H1 (cell line): Measurements from ENCODE around the gene TARDBP. TPM values are rescaled to one million over a fixed set of nuclear protein-coding genes. Genes with fewer than 3 reads are reported as not detected.

ENCODE experiments used
- ASH2L ChIP-seq: fragments of 200-600, 300-600 bp; sonication (generic); IDR thresholded peaks from one replicate; pipeline ENCODE4 v1.7.1; 2017; ENCODE audit warnings: low read length
- CEBPB ChIP-seq: IDR thresholded peaks from 2 replicates; pipeline ENCODE4 v1.6.1; 2012; ENCODE audit warnings: low read depth, low read length
- GABPA ChIP-seq: IDR thresholded peaks from 2 replicates; pipeline ENCODE4 v1.6.1; 2011; ENCODE audit warnings: mild to moderate bottlenecking, low read length, moderate library complexity, borderline replicate concordance; ENCODE audit not compliant: insufficient read depth
- HDAC2 ChIP-seq, 2 experiments: fragments of 300-600 bp in 1 of 2; sonication (generic) in 1 of 2; IDR thresholded peaks; 2 replicates each; pipeline ENCODE4 v1.6.1; 2011 to 2012; ENCODE audit warnings: low read depth in 2 of 2, low read length in 2 of 2, mild to moderate bottlenecking in 2 of 2, moderate library complexity in 2 of 2, borderline replicate concordance in 1 of 2, inconsistent platforms in 1 of 2
- PHF8 ChIP-seq: fragments of 200-600 bp; sonication (generic); conservative IDR thresholded peaks from 2 replicates; pipeline ENCODE4 v1.7.1; 2012; ENCODE audit warnings: low read depth, mild to moderate bottlenecking, inconsistent platforms, low read length, moderate library complexity
- POLR2A ChIP-seq, 2 experiments: IDR thresholded peaks; 1 replicate in 1 of 2; 2 replicates in 1 of 2; pipeline ENCODE4 v1.6.1; 2011; ENCODE audit warnings: low read depth in 2 of 2, low read length in 2 of 2, mild to moderate bottlenecking in 2 of 2; ENCODE audit errors: control extremely low read depth in 1 of 2
- POU5F1 ChIP-seq: IDR thresholded peaks from 2 replicates; pipeline ENCODE4 v1.6.1; 2011; ENCODE audit warnings: low read depth, mild to moderate bottlenecking, low read length, moderate library complexity
- SP2 ChIP-seq: IDR thresholded peaks from 2 replicates; pipeline ENCODE4 v1.6.1; 2012; ENCODE audit warnings: mild to moderate bottlenecking, low read length, inconsistent platforms
- polyA plus RNA-seq, 7 experiments: library from polyadenylated mRNA; depleted of rRNA in 3 of 7; stranded (reverse) in 5 of 7; unstranded in 2 of 7; fragments of >200 nt in 5 of 7; fragments of 200-250 nt in 2 of 7; gene quantifications; 1 replicate in 5 of 7; 2 replicates in 1 of 7; 4 replicates in 1 of 7; pipeline versions ENCODE4 v1.2.1 to v1.2.3, GENCODE V29; 2011 to 2013; ENCODE audit warnings: missing spikeins in 2 of 7, mixed read lengths in 2 of 7
- total RNA-seq: library from RNA; stranded (reverse); fragmentation: NEBNext Ultra II Directional; extraction: Animal tissue kit (Norgen Biotek cat#: 25700); gene quantifications from 2 replicates; pipeline ENCODE4 v1.2.1, GENCODE V29; 2021
- TF ChIP-seq, protein P1 (sequence below): IDR thresholded peaks from 2 replicates; pipeline ENCODE4 v1.6.1; 2011; ENCODE audit warnings: low read length, improper control_type of control experiment
- TF ChIP-seq, protein P2 (sequence below): IDR thresholded peaks from 2 replicates; pipeline ENCODE4 v1.6.1; 2012; ENCODE audit warnings: low read length, inconsistent platforms

Gene TARDBP
- total and polyA plus RNA-seq, 2 of the 8 experiments (the other 6 are each of a cell fraction or from before 2014, with no cell fraction given) = 144 to 240 TPM

DNA sequence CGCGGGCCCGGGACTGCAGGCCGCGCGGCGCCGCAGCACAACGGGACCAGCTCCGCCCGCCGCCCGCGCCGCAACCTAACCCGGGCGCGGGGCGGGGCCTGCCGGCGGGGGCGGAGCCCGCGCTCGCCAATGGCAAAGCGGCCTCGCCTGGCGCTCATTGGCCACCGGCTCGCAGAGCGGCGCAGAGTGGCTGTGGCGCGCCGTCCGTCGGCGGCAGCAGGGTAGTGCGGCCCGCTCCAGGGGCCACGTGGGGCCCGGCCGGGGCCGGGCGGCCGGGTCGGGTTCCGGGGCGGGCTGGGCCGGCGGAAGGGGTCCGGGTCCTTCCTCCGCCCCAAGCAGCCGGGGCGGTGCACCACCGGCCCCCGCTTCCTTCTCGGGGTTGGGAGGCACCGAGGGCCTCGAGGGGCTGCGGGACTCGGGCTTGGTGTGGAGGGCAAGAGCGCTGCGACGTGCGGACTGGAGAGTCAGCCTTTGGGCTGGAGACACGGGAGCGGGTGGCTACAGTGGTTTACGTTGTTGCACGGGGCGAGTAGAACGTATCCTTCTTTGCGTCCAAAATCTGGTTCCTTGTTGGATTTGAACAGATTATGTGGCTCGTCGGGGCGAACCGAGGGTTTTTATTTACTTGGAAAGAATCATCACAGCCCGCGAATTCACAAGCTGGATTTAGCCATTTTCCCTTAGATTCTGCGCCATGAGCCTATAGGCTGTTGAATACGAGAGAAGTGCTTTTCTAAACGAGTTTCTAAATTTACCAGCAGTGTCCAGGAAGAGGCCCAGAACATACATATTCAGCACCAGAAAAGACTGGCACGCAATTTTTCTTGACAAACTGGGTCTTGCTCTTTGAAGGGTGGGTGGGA, 47.7 kb downstream of the TARDBP start, which contains the start of gene SRM (continued):
- TF ChIP-seq PHF8 = peak; percentile 89
- 0 out of 4 replicates have a peak, but pooled peaks of 1 of the 2 experiments have one; percentile 20 for TF ChIP-seq HDAC2 (IDR thresholded peaks at IDR 0.05; ENCODE audit: borderline replicate concordance in 1 of 2, low read depth in 2 of 2, low read length in 2 of 2)
- no peak for TF ChIP-seq CEBPB
- peak; percentile 43 for TF ChIP-seq ASH2L
- no peak for TF ChIP-seq POU5F1
- TF ChIP-seq SP2 = peak; percentile 11; the same call in 1 of the 2 replicates
- TF ChIP-seq POLR2A (IDR thresholded peaks at IDR 0.05; ENCODE audit: control extremely low read depth in 1 of 2, low read depth in 2 of 2, low read length in 2 of 2) = peak in 1 of 2 experiments; percentile 18; a peak in 1 of 3 replicates
- TF ChIP-seq, protein P1, sequence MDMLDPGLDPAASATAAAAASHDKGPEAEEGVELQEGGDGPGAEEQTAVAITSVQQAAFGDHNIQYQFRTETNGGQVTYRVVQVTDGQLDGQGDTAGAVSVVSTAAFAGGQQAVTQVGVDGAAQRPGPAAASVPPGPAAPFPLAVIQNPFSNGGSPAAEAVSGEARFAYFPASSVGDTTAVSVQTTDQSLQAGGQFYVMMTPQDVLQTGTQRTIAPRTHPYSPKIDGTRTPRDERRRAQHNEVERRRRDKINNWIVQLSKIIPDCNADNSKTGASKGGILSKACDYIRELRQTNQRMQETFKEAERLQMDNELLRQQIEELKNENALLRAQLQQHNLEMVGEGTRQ = peak; percentile 69
- TF ChIP-seq GABPA = 0 out of 2 replicates have a peak, but pooled peaks have one; percentile 42
- TF ChIP-seq, protein P2, sequence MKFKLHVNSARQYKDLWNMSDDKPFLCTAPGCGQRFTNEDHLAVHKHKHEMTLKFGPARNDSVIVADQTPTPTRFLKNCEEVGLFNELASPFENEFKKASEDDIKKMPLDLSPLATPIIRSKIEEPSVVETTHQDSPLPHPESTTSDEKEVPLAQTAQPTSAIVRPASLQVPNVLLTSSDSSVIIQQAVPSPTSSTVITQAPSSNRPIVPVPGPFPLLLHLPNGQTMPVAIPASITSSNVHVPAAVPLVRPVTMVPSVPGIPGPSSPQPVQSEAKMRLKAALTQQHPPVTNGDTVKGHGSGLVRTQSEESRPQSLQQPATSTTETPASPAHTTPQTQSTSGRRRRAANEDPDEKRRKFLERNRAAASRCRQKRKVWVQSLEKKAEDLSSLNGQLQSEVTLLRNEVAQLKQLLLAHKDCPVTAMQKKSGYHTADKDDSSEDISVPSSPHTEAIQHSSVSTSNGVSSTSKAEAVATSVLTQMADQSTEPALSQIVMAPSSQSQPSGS = no peak
